Measurements from ENCODE around the gene LARP4. TPM values are rescaled to one million over a fixed set of nuclear protein-coding genes. Genes with fewer than 3 reads are reported as not detected.
A peak's percentile ranks its signal among the peaks of the same experiment; 100 is the strongest.

Gene LARP4
- total RNA-seq, 1 experiment from 2014 or later: 35.1 TPM

DNA sequence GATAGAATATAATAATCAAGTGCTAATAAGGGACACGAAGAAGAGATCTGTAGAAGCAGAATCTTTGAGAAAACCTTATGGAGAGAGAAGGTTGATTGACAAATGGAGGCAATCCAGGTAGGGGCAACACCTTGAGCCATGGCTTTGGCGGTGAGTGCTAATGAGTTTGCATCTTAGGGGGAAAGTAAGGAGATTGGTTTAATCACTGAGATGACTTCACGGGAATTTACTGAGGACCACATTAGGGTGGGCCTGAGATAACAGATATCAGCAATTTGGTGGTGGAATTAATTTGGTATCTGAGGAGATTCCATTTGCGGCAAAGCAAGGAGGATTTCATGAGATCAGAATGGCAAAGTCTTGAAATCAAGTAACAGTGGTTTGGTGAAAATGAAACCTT lies 1.8 kb upstream of the LARP4 start:
- Histone ChIP-seq H3K36me3 (ENCODE audit: low read depth, low read length) (no peaks in the 10 kb centered on the region), H3K9ac (ENCODE audit: low read length) (no peak overlapping the region), H4K20me1 (ENCODE audit: low read length) (peaks cover 24% of the 10 kb centered on the region), H3K4me2 (ENCODE audit: low read length) (no peak overlapping the region), H3K27ac (ENCODE audit: low read length) (no peak overlapping the region), H3K9me2 (replicated peaks; ENCODE audit: low read length) (no peaks in the 10 kb centered on the region), H3K79me2 (ENCODE audit: low read length) (peaks cover 33% of the 10 kb centered on the region), H3F3A (ENCODE audit: low read length, unreplicated experiment) (peaks cover 3% of the 10 kb centered on the region), H2AFZ (ENCODE audit: low read length) (no peak overlapping the region), H3K9me3 (ENCODE audit: low read length) (no peaks in the 10 kb centered on the region), H3K4me1 (ENCODE audit: insufficient read depth, low read length) (peaks cover 31% of the 10 kb centered on the region), H3K27me3 (ENCODE audit: low read length) (no peaks in the 10 kb centered on the region), H3K4me3 (ENCODE audit: low read length) (no peak overlapping the region)
- no TSS peak for BruUV-seq (replicated peaks)
- ATAC-seq: no peak
- no peak for DNase-seq
- ChIA-PET CTCF (no interaction called here), POLR2A (ENCODE audit: unreplicated experiment) (no interaction called here)
- intact Hi-C loops (cut with micrococcal nuclease): no loop called here
- no peak for TF ChIP-seq EZH2phosphoT487 (IDR thresholded peaks at IDR 0.05; ENCODE audit: borderline replicate concordance, low read length)
- TF ChIP-seq, protein P1, sequence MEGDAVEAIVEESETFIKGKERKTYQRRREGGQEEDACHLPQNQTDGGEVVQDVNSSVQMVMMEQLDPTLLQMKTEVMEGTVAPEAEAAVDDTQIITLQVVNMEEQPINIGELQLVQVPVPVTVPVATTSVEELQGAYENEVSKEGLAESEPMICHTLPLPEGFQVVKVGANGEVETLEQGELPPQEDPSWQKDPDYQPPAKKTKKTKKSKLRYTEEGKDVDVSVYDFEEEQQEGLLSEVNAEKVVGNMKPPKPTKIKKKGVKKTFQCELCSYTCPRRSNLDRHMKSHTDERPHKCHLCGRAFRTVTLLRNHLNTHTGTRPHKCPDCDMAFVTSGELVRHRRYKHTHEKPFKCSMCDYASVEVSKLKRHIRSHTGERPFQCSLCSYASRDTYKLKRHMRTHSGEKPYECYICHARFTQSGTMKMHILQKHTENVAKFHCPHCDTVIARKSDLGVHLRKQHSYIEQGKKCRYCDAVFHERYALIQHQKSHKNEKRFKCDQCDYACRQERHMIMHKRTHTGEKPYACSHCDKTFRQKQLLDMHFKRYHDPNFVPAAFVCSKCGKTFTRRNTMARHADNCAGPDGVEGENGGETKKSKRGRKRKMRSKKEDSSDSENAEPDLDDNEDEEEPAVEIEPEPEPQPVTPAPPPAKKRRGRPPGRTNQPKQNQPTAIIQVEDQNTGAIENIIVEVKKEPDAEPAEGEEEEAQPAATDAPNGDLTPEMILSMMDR (conservative IDR thresholded peaks at IDR 0.05; ENCODE audit: low read depth, low read length): no peak

DNA sequence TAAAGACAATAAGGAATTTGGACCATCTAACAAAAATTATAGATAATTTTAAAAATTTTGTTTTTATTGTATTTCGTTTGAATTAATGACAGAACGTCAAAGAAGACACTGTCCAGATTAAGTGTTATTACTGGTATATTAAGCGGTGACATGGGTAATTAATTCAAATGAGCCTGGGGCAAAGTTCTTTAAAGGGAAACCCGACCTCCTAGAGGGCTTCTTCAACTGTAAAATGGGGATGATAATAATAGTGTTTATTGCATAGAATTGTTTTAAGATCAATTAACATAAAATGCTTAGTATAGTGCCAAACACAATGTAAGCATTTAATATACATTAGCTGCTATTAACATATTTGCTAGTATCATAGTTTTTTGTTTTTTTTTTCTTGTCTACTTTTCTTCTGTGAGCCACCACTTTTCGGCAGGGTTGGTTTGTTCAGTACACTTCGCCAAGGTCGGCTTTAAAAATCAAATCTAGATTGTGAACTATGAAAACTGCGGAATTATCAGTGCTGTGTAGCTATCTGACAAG lies 514 bp upstream of the LARP4 start:
- DNase-seq (peak; percentile 39), ATAC-seq (no peak)
- Histone ChIP-seq H2AFZ (ENCODE audit: low read length) (peak overlapping the region; percentile 94), H3K4me2 (ENCODE audit: low read length) (peak overlapping the region; percentile 86), H3F3A (ENCODE audit: low read length, unreplicated experiment) (peaks cover 3% of the 10 kb centered on the region), H3K4me1 (ENCODE audit: insufficient read depth, low read length) (peaks cover 27% of the 10 kb centered on the region), H4K20me1 (ENCODE audit: low read length) (peaks cover 28% of the 10 kb centered on the region), H3K27me3 (ENCODE audit: low read length) (no peaks in the 10 kb centered on the region), H3K9me3 (ENCODE audit: low read length) (no peaks in the 10 kb centered on the region), H3K27ac (ENCODE audit: low read length) (peak overlapping the region; percentile 75), H3K9me2 (replicated peaks; ENCODE audit: low read length) (no peaks in the 10 kb centered on the region), H3K4me3 (ENCODE audit: low read length) (peak overlapping the region; percentile 95), H3K79me2 (ENCODE audit: low read length) (peaks cover 46% of the 10 kb centered on the region), H3K9ac (ENCODE audit: low read length) (peak overlapping the region; percentile 96), H3K36me3 (ENCODE audit: low read depth, low read length) (no peaks in the 10 kb centered on the region)
- ChIA-PET POLR2A (ENCODE audit: unreplicated experiment) (interaction anchor here (0.7 kb wide), 1 partner anchor 9 kb away, joined by 3 read pairs; no protein-coding TSS in a partner anchor), CTCF (no interaction called here)
- no peak for TF ChIP-seq EZH2phosphoT487 (IDR thresholded peaks at IDR 0.05; ENCODE audit: borderline replicate concordance, low read length)
- TF ChIP-seq, protein P1 (conservative IDR thresholded peaks at IDR 0.05; ENCODE audit: low read depth, low read length): no peak
- no peak for TF ChIP-seq EZH2 (IDR thresholded peaks at IDR 0.05; ENCODE audit: low read length, unreplicated experiment)
- BruUV-seq (replicated peaks): TSS peak; percentile 94
- intact Hi-C loops (cut with micrococcal nuclease): loop anchor here (1.0 to 10.0 kb wide), 2 partner anchors 10 to 195 kb away; no protein-coding TSS in a partner anchor

DNA sequence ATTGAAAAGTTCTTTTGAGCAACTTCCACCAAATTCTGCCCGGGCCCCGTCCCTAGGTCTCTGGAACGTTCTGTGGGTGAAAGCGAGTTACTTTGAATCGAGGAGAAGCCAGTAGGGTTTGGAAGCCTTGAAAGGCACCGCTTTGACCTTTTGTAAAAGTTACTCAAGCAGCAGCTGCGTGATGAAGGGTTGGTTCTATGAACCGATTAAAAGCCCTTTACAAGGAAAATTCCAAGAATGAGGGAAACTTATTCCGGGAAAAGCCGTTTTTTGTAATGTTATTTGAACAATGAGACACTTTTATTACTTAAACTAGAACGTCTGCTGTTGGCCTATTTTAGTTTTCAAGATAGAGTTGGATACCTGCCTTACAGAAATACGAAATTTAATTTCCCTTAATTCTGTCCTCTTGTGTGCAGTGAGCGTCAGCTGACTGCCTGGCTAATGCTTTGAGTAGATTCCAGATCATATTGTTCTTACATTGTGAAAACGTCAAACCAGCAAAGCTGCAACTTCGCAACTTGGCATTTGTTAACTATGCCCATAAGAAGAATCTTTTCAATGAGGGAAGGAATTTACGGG lies 906 bp downstream of the LARP4 start:
- intact Hi-C loops (cut with micrococcal nuclease): loop anchor here (2.0 to 10.0 kb wide), 2 partner anchors 75 to 197 kb away; no protein-coding TSS in a partner anchor
- POLR2A ChIA-PET (ENCODE audit: unreplicated experiment): interaction anchor here (0.6 to 0.7 kb wide), 2 partner anchors 87 to 179 kb away, joined by 3 to 5 read pairs; no protein-coding TSS in a partner anchor
- no peak for TF ChIP-seq EZH2phosphoT487 (IDR thresholded peaks at IDR 0.05; ENCODE audit: borderline replicate concordance, low read length)
- TF ChIP-seq, protein P1 (conservative IDR thresholded peaks at IDR 0.05; ENCODE audit: low read depth, low read length): no peak
- no peak for TF ChIP-seq EZH2 (IDR thresholded peaks at IDR 0.05; ENCODE audit: low read length, unreplicated experiment)
- Histone ChIP-seq H3K9ac (ENCODE audit: low read length) (peak overlapping the region; percentile 96), H3K4me2 (ENCODE audit: low read length) (peak overlapping the region; percentile 86), H3K4me1 (ENCODE audit: insufficient read depth, low read length) (peaks cover 27% of the 10 kb centered on the region), H3K36me3 (ENCODE audit: low read depth, low read length) (no peaks in the 10 kb centered on the region), H3K9me2 (replicated peaks; ENCODE audit: low read length) (no peaks in the 10 kb centered on the region), H2AFZ (ENCODE audit: low read length) (no peak overlapping the region), H4K20me1 (ENCODE audit: low read length) (peaks cover 32% of the 10 kb centered on the region), H3K27ac (ENCODE audit: low read length) (peak overlapping the region; percentile 75), H3K4me3 (ENCODE audit: low read length) (peak overlapping the region; percentile 95), H3K79me2 (ENCODE audit: low read length) (peaks cover 60% of the 10 kb centered on the region), H3K9me3 (ENCODE audit: low read length) (no peaks in the 10 kb centered on the region), H3F3A (ENCODE audit: low read length, unreplicated experiment) (no peaks in the 10 kb centered on the region), H3K27me3 (ENCODE audit: low read length) (no peaks in the 10 kb centered on the region)
- CTCF ChIA-PET: no interaction called here
- DNase-seq: peak; percentile 36
- no peak for ATAC-seq
- no TSS peak for BruUV-seq (replicated peaks)

Data from PC-3 (cell line).